GM18861 (cell line): ENCODE data around the gene PDCD6IP.
"Not testable (repeated sequence)": the region's sequence is repeated elsewhere in the genome, so short reads cannot be mapped to it uniquely, and the experiment has no call there.

Experiments
- ATAC-seq: cut with Tn5 transposase; IDR thresholded peaks from one replicate; pipeline ENCODE4 v1.9.1; 2021; ENCODE audit not compliant: unreplicated experiment

PDCD6IP gene

GRCh38 chr3:33850599-33850998, 52.2 kb downstream of the PDCD6IP start:
- ATAC-seq: not testable (repeated sequence)

GRCh38 chr3:33855407-33855806, 57.0 kb downstream of the PDCD6IP start:
- ATAC-seq: peak; percentile 49

GRCh38 chr3:33855884-33856546, 57.6 kb downstream of the PDCD6IP start:
- peak; percentile 15 for ATAC-seq

- not testable (repeated sequence) for ATAC-seq
Observed at GRCh38 chr3:33857701-33858100, 59.3 kb downstream of the PDCD6IP start.

- ATAC-seq: no peak
Observed at GRCh38 chr3:33858131-33858530, 59.7 kb downstream of the PDCD6IP start.

- ATAC-seq: no peak
Observed at GRCh38 chr3:33860373-33861050, 62.1 kb downstream of the PDCD6IP start.

GRCh38 chr3:33865133-33865532, 66.7 kb downstream of the PDCD6IP start:
- no peak for ATAC-seq

- no peak for ATAC-seq
Observed at GRCh38 chr3:33868309-33868708, 69.9 kb downstream of the PDCD6IP start.

GRCh38 chr3:33869977-33870376, 71.5 kb downstream of the PDCD6IP start:
- no peak for ATAC-seq

GRCh38 chr3:33874815-33875214, 76.4 kb downstream of the PDCD6IP start:
- no peak for ATAC-seq

- ATAC-seq: no peak
Observed at GRCh38 chr3:33875680-33876079, 77.2 kb downstream of the PDCD6IP start.

GRCh38 chr3:33877187-33877586, 78.8 kb downstream of the PDCD6IP start:
- no peak for ATAC-seq

- no peak for ATAC-seq
Observed at GRCh38 chr3:33879540-33879939, 81.1 kb downstream of the PDCD6IP start.

- no peak for ATAC-seq
Observed at GRCh38 chr3:33881156-33882064, 83.0 kb downstream of the PDCD6IP start.

- no peak for ATAC-seq
Observed at GRCh38 chr3:33882296-33882695, 83.9 kb downstream of the PDCD6IP start.

GRCh38 chr3:33883538-33883950, 85.1 kb downstream of the PDCD6IP start:
- ATAC-seq: peak; percentile 68

GRCh38 chr3:33883951-33884561, 85.6 kb downstream of the PDCD6IP start:
- ATAC-seq: no peak

GRCh38 chr3:33884701-33885100, 86.3 kb downstream of the PDCD6IP start:
- ATAC-seq: no peak

GRCh38 chr3:33885496-33885895, 87.1 kb downstream of the PDCD6IP start:
- no peak for ATAC-seq

- ATAC-seq: no peak
Observed at GRCh38 chr3:33886015-33886414, 87.6 kb downstream of the PDCD6IP start.

GRCh38 chr3:33887478-33887877, 89.0 kb downstream of the PDCD6IP start:
- no peak for ATAC-seq
